Fibroblast of lung (primary cell): ENCODE data around the gene CCDC88C. TPM values are rescaled to one million over a fixed set of nuclear protein-coding genes. Genes with fewer than 3 reads are reported as not detected.

ENCODE experiments used
- DNase-seq, 2 donors: peaks; one replicate each; pipeline versions ENCODE4 v3.0.0 to v3.0.0-alpha.2; 2010; ENCODE audit warnings: low read depth in 2 of 2
- H2AFZ ChIP-seq: 2 replicates; pipeline ENCODE4 v1.5.1; 2012; ENCODE audit warnings: low read length, control low read depth, inconsistent platforms
- H3K27ac ChIP-seq: 2 replicates; pipeline ENCODE4 v1.5.1; 2011; ENCODE audit warnings: low read length, control low read depth; ENCODE audit not compliant: insufficient read depth
- H3K27me3 ChIP-seq: 2 replicates; pipeline ENCODE4 v1.5.1; 2011; ENCODE audit warnings: mild to moderate bottlenecking, low read length; ENCODE audit not compliant: control insufficient read depth, insufficient read depth
- H3K36me3 ChIP-seq: 2 replicates; pipeline ENCODE4 v1.5.1; 2011; ENCODE audit warnings: low read length; ENCODE audit not compliant: control insufficient read depth, insufficient read depth
- H3K4me1 ChIP-seq: 2 replicates; pipeline ENCODE4 v1.5.1; 2011; ENCODE audit warnings: low read length; ENCODE audit not compliant: control insufficient read depth, insufficient read depth; ENCODE audit errors: extremely low read depth
- H3K4me2 ChIP-seq: 2 replicates; pipeline ENCODE4 v1.5.1; 2011; ENCODE audit warnings: low read length, control low read depth; ENCODE audit not compliant: insufficient read depth; ENCODE audit errors: extremely low read depth
- H3K4me3 ChIP-seq, 4 experiments: fragments of 200-600 bp in 1 of 4; sonication (generic) in 1 of 4; replicated peaks in 1 of 4; 2 replicates each; pipeline ENCODE4 v1.5.1; 2011 to 2016; ENCODE audit warnings: low read length in 4 of 4, low read depth in 3 of 4, mild to moderate bottlenecking in 3 of 4, control low read depth in 2 of 4, inconsistent platforms in 1 of 4, mixed read lengths in 1 of 4; ENCODE audit not compliant: insufficient read depth in 1 of 4; ENCODE audit errors: control extremely low read depth in 1 of 4
- H3K79me2 ChIP-seq: 2 replicates; pipeline ENCODE4 v1.5.1; 2012; ENCODE audit warnings: mild to moderate bottlenecking, low read length, inconsistent platforms; ENCODE audit not compliant: control insufficient read depth, insufficient read depth
- H3K9ac ChIP-seq: 2 replicates; pipeline ENCODE4 v1.5.1; 2011; ENCODE audit warnings: mild to moderate bottlenecking, low read length, control low read depth; ENCODE audit not compliant: insufficient read depth
- H3K9me3 ChIP-seq: 2 replicates; pipeline ENCODE4 v1.5.1; 2012; ENCODE audit warnings: low read depth, low read length; ENCODE audit not compliant: control insufficient read depth, insufficient read depth
- H4K20me1 ChIP-seq: 2 replicates; pipeline ENCODE4 v1.5.1; 2011; ENCODE audit warnings: low read length; ENCODE audit not compliant: control insufficient read depth, insufficient read depth; ENCODE audit errors: extremely low read depth
- EZH2 ChIP-seq: IDR thresholded peaks from 2 replicates; pipeline ENCODE4 v1.5.1; 2012; ENCODE audit warnings: low read length, control low read depth, mild to moderate bottlenecking; ENCODE audit errors: missing control alignments
- polyA plus RNA-seq, 2 donors: library from polyadenylated mRNA; depleted of rRNA in 1 of 2; stranded (reverse) in 1 of 2; unstranded in 1 of 2; fragments of >200 nt; gene quantifications; 2 replicates each; pipeline ENCODE4 v1.2.1, GENCODE V29; 2011 to 2012; ENCODE audit warnings: missing spikeins in 1 of 2
- total RNA-seq: library from RNA; depleted of rRNA; stranded (reverse); fragments of >200 nt; gene quantifications from 2 replicates; pipeline ENCODE4 v1.2.1, GENCODE V29; 2014
- TF ChIP-seq, protein P1 (sequence below), 2 donors: IDR thresholded peaks in 1 of 2; conservative IDR thresholded peaks in 1 of 2; 1 replicate in 1 of 2; 2 replicates in 1 of 2; pipeline ENCODE4 v1.5.1; 2011 to 2012; ENCODE audit warnings: low read length in 2 of 2, control low read depth in 1 of 2, inconsistent platforms in 1 of 2, low read depth in 1 of 2, mild to moderate bottlenecking in 1 of 2

The CCDC88C gene
- total and polyA plus RNA-seq, 2 donors (not counting 1 experiment from before 2014, with no cell fraction given), result 0.02 to 0.17 TPM

DNA sequence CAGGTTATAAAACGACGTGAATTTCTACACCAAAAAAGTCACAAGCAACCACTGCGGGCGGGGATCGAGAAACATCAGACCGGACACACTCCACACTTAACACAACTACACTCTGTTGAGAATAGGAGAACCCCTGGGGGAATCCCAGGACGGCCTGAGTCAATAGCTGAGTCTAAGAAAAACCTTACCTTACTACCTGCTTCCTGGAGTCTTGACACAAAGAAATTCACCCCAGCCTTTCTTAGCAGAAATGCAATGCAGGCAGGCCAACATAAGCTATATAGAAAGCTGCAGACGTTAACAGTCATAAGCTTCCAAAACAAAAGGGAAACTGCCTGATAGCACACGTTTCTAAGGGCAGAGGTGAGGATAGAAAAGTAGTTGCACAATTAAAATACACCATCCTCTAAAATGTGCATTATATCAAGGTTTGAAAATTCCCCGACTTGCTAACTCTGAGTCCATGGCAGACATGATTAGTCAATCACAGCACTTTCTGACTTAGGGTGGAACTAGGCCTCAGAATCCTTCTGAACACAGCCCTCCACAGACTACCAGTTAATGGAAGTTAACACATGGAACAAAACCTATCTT is 68.0 kb downstream of the CCDC88C start:
- H3K27me3 ChIP-seq, result no peaks in the 10 kb centered on the region
- H4K20me1 ChIP-seq, result no peaks in the 10 kb centered on the region
- TF ChIP-seq, protein P1, sequence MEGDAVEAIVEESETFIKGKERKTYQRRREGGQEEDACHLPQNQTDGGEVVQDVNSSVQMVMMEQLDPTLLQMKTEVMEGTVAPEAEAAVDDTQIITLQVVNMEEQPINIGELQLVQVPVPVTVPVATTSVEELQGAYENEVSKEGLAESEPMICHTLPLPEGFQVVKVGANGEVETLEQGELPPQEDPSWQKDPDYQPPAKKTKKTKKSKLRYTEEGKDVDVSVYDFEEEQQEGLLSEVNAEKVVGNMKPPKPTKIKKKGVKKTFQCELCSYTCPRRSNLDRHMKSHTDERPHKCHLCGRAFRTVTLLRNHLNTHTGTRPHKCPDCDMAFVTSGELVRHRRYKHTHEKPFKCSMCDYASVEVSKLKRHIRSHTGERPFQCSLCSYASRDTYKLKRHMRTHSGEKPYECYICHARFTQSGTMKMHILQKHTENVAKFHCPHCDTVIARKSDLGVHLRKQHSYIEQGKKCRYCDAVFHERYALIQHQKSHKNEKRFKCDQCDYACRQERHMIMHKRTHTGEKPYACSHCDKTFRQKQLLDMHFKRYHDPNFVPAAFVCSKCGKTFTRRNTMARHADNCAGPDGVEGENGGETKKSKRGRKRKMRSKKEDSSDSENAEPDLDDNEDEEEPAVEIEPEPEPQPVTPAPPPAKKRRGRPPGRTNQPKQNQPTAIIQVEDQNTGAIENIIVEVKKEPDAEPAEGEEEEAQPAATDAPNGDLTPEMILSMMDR (conservative IDR thresholded peaks at IDR 0.05 in 1 of 2, IDR thresholded peaks at IDR 0.05 in 1 of 2; ENCODE audit: low read depth in 1 of 2, low read length in 2 of 2), result no peak
- TF ChIP-seq EZH2, result no peak
- no peak overlapping the region for H3K9ac ChIP-seq
- H3K4me2 ChIP-seq, result no peak overlapping the region
- H3K27ac ChIP-seq, result no peak overlapping the region
- no peaks in the 10 kb centered on the region for H3K36me3 ChIP-seq
- no peak for DNase-seq
- no peaks in the 10 kb centered on the region for H3K4me1 ChIP-seq
- no peak overlapping the region for H3K4me3 ChIP-seq
- no peak overlapping the region for H2AFZ ChIP-seq
- no peaks in the 10 kb centered on the region for H3K9me3 ChIP-seq
- no peaks in the 10 kb centered on the region for H3K79me2 ChIP-seq

DNA sequence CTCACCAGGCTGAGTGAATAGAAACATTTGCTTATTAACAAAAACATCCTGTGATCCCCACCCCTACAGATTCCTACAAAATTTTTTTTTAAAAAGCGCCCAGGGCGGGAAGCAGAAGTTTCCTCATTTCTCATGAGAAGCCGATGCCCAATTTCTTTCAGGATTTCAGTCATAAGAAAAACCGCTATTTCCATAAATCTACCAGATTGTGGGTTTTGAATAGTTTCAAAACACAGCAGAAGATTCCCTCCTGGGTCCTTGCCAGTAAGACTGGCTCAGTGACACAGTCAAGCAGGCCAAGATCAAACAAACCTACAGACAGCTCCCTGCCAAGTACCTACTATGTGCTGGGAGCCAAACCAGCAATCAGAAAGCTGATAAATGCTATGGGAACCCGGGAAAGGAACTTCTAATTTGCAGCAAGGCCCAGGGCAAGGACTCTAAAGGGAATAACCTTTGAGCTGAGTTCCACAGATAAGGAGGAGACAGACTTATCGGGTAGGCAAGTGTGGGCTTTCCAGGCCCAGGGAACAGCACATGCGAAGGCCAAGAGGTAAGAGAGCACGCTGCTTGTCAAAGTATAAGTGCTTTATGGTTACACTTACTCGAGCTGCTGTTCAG is 68.7 kb downstream of the CCDC88C start:
- no peak for TF ChIP-seq EZH2
- TF ChIP-seq, protein P1 (conservative IDR thresholded peaks at IDR 0.05 in 1 of 2, IDR thresholded peaks at IDR 0.05 in 1 of 2; ENCODE audit: low read depth in 1 of 2, low read length in 2 of 2), result no peak
- Histone ChIP-seq H2AFZ (no peak overlapping the region), H3K4me1 (no peaks in the 10 kb centered on the region), H3K4me2 (no peak overlapping the region), H3K27me3 (no peaks in the 10 kb centered on the region), H4K20me1 (no peaks in the 10 kb centered on the region), H3K9me3 (no peaks in the 10 kb centered on the region), H3K4me3 (no peak overlapping the region), H3K27ac (no peak overlapping the region), H3K9ac (no peak overlapping the region), H3K79me2 (no peaks in the 10 kb centered on the region), H3K36me3 (no peaks in the 10 kb centered on the region)
- peak in 1 of 2 donors; percentile 15 for DNase-seq

DNA sequence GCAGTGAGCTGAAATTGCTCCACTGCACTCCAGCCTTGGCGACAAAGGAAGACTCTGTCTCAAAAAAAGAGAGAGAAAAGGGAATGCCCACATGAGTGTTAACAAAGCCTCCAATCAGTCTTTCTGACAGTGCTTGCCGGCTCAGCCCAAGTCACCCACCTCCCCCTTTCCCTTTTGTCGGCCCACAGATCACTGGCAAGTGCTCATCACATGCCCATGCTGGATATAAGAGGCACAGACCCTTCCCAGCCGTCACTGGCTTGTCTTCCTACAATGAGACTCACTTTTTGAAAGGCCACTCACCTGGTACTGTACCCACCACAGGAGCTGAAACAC is 70.8 kb downstream of the CCDC88C start:
- no peaks in the 10 kb centered on the region for H3K4me1 ChIP-seq
- no peaks in the 10 kb centered on the region for H3K79me2 ChIP-seq
- H2AFZ ChIP-seq, result no peak overlapping the region
- H3K9ac ChIP-seq, result no peak overlapping the region
- no peaks in the 10 kb centered on the region for H4K20me1 ChIP-seq
- no peaks in the 10 kb centered on the region for H3K27me3 ChIP-seq
- H3K27ac ChIP-seq, result no peak overlapping the region
- no peak for DNase-seq
- TF ChIP-seq, protein P1 (conservative IDR thresholded peaks at IDR 0.05 in 1 of 2, IDR thresholded peaks at IDR 0.05 in 1 of 2; ENCODE audit: low read depth in 1 of 2, low read length in 2 of 2), result no peak
- no peak for TF ChIP-seq EZH2
- no peaks in the 10 kb centered on the region for H3K36me3 ChIP-seq
- no peak overlapping the region for H3K4me2 ChIP-seq
- H3K9me3 ChIP-seq, result no peaks in the 10 kb centered on the region
- no peak overlapping the region for H3K4me3 ChIP-seq
